ENCODE data around the gene ABCA1. TPM values are rescaled to one million over a fixed set of nuclear protein-coding genes. Genes with fewer than 3 reads are reported as not detected.

ABCA1 gene
- polyA plus RNA-seq, 1 experiment: 29.6 TPM

DNA sequence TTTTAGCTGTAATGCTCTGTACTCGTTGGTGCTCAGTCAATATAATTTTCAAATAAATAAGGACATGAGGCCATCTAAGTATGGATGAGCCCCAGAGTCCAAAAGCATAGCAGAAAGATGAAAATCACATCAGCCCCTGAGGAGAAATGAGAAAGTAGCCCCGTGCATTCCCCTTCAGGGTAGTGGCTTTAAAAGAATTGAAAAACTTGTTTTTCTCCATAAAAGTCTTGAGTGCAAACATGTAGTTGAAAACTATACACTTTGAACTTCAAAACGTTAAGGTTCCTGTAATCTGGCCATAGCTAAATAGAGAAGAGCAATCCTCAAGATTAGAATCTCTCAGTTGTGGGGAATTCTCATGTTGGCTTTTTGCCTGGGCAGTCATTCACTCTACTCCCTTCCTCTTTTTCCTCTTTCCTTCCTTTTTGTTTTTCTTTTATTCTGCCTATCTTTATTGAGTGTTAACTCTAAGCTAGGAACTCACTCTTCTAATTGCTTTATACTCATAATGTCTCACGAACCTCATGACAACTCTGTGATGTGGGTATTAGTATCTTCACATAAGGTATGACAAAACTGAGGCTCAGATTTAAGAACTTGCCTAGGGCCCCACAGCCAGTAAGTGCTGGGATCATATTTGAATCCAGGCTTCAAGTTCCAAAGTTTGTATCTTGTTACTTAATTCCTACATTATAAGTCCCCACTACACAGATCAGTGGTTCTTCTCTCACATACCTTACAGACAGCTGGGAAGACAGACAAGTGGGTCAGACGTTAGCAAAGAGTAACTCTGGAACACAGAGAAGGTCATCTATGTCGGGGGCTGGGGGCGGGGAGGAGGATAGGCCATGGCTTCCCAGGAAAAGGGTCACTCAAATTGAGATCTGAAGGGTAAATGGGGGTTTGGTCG, 46.4 kb upstream of the ABCA1 start:
- POLR2A ChIA-PET: interaction anchor here (1.4 kb wide), 1 partner anchor 47 kb away, joined by 3 read pairs; the partner anchor contains the start of gene ABCA1
- no peak for DNase-seq (ENCODE audit: low read depth, low spot score)
- no peak for TF ChIP-seq CTCF (IDR thresholded peaks at IDR 0.05; ENCODE audit: low read depth, low read length)
- H3K27me3 ChIP-seq (ENCODE audit: control insufficient read depth, insufficient read depth, low read length): no peaks in the 10 kb centered on the region
- no peak overlapping the region for H3K4me3 ChIP-seq (ENCODE audit: low read depth, low read length)
- CTCF ChIA-PET: no interaction called here
- no peak overlapping the region for H3K27ac ChIP-seq (ENCODE audit: low read depth, low read length)
- no peaks in the 10 kb centered on the region for H3K9me3 ChIP-seq (ENCODE audit: control insufficient read depth, insufficient read depth, low read length)

GRCh38 chr9:104972242-104972866, 44.4 kb upstream of the ABCA1 start:
- Histone ChIP-seq H3K4me3 (ENCODE audit: low read depth, low read length) (no peak overlapping the region), H3K27me3 (ENCODE audit: control insufficient read depth, insufficient read depth, low read length) (no peaks in the 10 kb centered on the region), H3K9me3 (ENCODE audit: control insufficient read depth, insufficient read depth, low read length) (no peaks in the 10 kb centered on the region), H3K27ac (ENCODE audit: low read depth, low read length) (no peak overlapping the region)
- DNase-seq (ENCODE audit: low read depth, low spot score): no peak
- TF ChIP-seq CTCF (IDR thresholded peaks at IDR 0.05; ENCODE audit: low read depth, low read length): no peak
- POLR2A ChIA-PET: no interaction called here
- CTCF ChIA-PET: no interaction called here

GRCh38 chr9:104971511-104971910, 43.6 kb upstream of the ABCA1 start:
- ChIA-PET CTCF (no interaction called here), POLR2A (interaction anchor here (1.0 to 1.4 kb wide), 2 partner anchors 19 to 205 kb away, joined by 3 to 10 read pairs; no protein-coding TSS in a partner anchor)
- Histone ChIP-seq H3K4me3 (ENCODE audit: low read depth, low read length) (no peak overlapping the region), H3K27me3 (ENCODE audit: control insufficient read depth, insufficient read depth, low read length) (no peaks in the 10 kb centered on the region), H3K9me3 (ENCODE audit: control insufficient read depth, insufficient read depth, low read length) (no peaks in the 10 kb centered on the region), H3K27ac (ENCODE audit: low read depth, low read length) (no peak overlapping the region)
- no peak for DNase-seq (ENCODE audit: low read depth, low spot score)
- TF ChIP-seq CTCF (IDR thresholded peaks at IDR 0.05; ENCODE audit: low read depth, low read length): no peak

DNA sequence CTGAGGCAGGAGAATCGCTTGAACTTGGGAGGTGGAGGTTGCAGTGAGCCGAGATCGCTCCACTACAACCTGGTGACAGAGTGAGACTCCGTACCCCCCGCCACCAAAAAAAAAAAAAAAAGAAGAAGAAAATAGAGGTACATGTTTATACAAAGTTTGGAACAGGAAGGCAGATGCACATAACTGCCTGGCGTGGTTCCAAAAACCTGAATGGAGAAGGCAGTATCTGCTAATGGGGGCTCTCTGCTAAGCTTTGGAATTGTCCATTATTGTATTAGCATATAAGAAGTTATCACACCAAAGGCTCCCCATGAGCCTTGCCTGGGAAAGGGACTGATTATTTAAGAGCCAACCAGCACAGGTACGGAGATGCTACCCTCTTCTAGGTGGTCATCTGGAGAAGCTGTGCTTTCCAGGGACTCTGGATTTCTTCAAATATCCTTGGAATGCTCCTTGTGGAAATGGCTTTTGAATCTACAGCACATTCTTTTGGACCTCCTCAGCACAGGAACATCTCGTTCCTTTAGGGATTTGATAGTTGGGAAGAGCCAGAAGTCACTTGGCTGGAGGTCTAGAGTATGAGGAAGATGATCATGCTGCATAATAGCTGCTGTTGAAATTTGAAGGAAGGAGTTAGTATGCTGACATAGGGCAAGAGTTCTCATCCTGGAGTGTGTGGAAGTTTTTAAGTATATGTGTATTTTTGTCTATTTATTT, 42.5 kb upstream of the ABCA1 start:
- no peak for TF ChIP-seq CTCF (IDR thresholded peaks at IDR 0.05; ENCODE audit: low read depth, low read length)
- DNase-seq (ENCODE audit: low read depth, low spot score): no peak
- CTCF ChIA-PET: interaction anchor here (0.7 kb wide), 1 partner anchor 284 kb away, joined by 3 read pairs; no protein-coding TSS in a partner anchor
- no peak overlapping the region for H3K4me3 ChIP-seq (ENCODE audit: low read depth, low read length)
- no peaks in the 10 kb centered on the region for H3K27me3 ChIP-seq (ENCODE audit: control insufficient read depth, insufficient read depth, low read length)
- no peak overlapping the region for H3K27ac ChIP-seq (ENCODE audit: low read depth, low read length)
- POLR2A ChIA-PET: interaction anchor here (1.0 to 3.3 kb wide), 3 partner anchors 20 to 206 kb away, joined by 3 to 44 read pairs (median 10); partner anchors contain the start of gene ABCA1
- H3K9me3 ChIP-seq (ENCODE audit: control insufficient read depth, insufficient read depth, low read length): no peaks in the 10 kb centered on the region
